ENCODE results near the gene GALNT3. TPM values are rescaled to one million over a fixed set of nuclear protein-coding genes. Genes with fewer than 3 reads are reported as not detected.

GALNT3 gene
- total RNA-seq, 4 donors from 2014 or later = 17.2 to 230 (median 52.7) TPM

- intact Hi-C loops (cut with DNase I; ENCODE audit: low total_unique reads) = no loop called here
- Histone ChIP-seq H3K4me3 (no peak overlapping the region), H3K9me3 (no peaks in the 10 kb centered on the region), H3K36me3 (no peaks in the 10 kb centered on the region), H3K27me3 (no peaks in the 10 kb centered on the region), H3K4me1 (peaks cover 0 to 16% (median 7%) of the 10 kb centered on the region in 4 donors), H3K27ac (no peak overlapping the region)
- in situ Hi-C loops (cut with MboI; ENCODE audit: low pct_ligation_motif_present in 1 of 4, low pct_unique_long_range_greater_than_20kb in 1 of 4, low sequenced_read_pairs in 3 of 4) = no loop called here
- WGBS, 2 donors (ENCODE audit: low coverage in 1 of 2) = 91 to 100% methylated on average over 2 to 4 of the region's 4 CpGs
- TF ChIP-seq, protein P1, sequence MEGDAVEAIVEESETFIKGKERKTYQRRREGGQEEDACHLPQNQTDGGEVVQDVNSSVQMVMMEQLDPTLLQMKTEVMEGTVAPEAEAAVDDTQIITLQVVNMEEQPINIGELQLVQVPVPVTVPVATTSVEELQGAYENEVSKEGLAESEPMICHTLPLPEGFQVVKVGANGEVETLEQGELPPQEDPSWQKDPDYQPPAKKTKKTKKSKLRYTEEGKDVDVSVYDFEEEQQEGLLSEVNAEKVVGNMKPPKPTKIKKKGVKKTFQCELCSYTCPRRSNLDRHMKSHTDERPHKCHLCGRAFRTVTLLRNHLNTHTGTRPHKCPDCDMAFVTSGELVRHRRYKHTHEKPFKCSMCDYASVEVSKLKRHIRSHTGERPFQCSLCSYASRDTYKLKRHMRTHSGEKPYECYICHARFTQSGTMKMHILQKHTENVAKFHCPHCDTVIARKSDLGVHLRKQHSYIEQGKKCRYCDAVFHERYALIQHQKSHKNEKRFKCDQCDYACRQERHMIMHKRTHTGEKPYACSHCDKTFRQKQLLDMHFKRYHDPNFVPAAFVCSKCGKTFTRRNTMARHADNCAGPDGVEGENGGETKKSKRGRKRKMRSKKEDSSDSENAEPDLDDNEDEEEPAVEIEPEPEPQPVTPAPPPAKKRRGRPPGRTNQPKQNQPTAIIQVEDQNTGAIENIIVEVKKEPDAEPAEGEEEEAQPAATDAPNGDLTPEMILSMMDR (IDR thresholded peaks at IDR 0.05) = no peak
- TF ChIP-seq POLR2AphosphoS5 (IDR thresholded peaks at IDR 0.05) (no peak), EP300 (IDR thresholded peaks at IDR 0.05; ENCODE audit: low read depth) (no peak), POLR2A (IDR thresholded peaks at IDR 0.05) (no peak)
- no peak for DNase-seq
These were observed 14.3 kb downstream of the GALNT3 start for GRCh38 chr2:165779706-165780105.

- intact Hi-C loops (cut with DNase I; ENCODE audit: low total_unique reads) = no loop called here
- in situ Hi-C loops (cut with MboI; ENCODE audit: low pct_ligation_motif_present in 1 of 4, low pct_unique_long_range_greater_than_20kb in 1 of 4, low sequenced_read_pairs in 3 of 4) = no loop called here
- Histone ChIP-seq H3K36me3 (no peaks in the 10 kb centered on the region), H3K27ac (no peak overlapping the region), H3K4me1 (peaks cover 0 to 16% (median 7%) of the 10 kb centered on the region in 4 donors), H3K9me3 (no peaks in the 10 kb centered on the region), H3K4me3 (no peak overlapping the region), H3K27me3 (no peaks in the 10 kb centered on the region)
- 82 to 100% methylated on average over 2 to 4 of the region's 4 CpGs for WGBS, 2 donors (ENCODE audit: low coverage in 1 of 2)
- TF ChIP-seq, protein P1 (IDR thresholded peaks at IDR 0.05) = peak in 3 of 5 experiments; percentile 11 to 20 (median 15)
- TF ChIP-seq EP300 (IDR thresholded peaks at IDR 0.05; ENCODE audit: low read depth) = no peak
- no peak for DNase-seq
These were observed 15.2 kb downstream of the GALNT3 start for GRCh38 chr2:165778653-165779451.

- in situ Hi-C loops (cut with MboI; ENCODE audit: low pct_ligation_motif_present in 1 of 4, low pct_unique_long_range_greater_than_20kb in 1 of 4, low sequenced_read_pairs in 3 of 4) (no loop called here), intact Hi-C loops (cut with DNase I; ENCODE audit: low total_unique reads) (no loop called here)
- H3K4me1 ChIP-seq = peaks cover 0 to 16% (median 7%) of the 10 kb centered on the region in 4 donors
- DNase-seq = no peak
- no peak overlapping the region for H3K27ac ChIP-seq
- no peak overlapping the region for H3K4me3 ChIP-seq
- TF ChIP-seq, protein P1 (IDR thresholded peaks at IDR 0.05) = no peak
- TF ChIP-seq EP300 (IDR thresholded peaks at IDR 0.05; ENCODE audit: low read depth) = no peak
- TF ChIP-seq POLR2A (IDR thresholded peaks at IDR 0.05) = no peak
- TF ChIP-seq POLR2AphosphoS5 (IDR thresholded peaks at IDR 0.05) = no peak
- no peaks in the 10 kb centered on the region for H3K9me3 ChIP-seq
- no peaks in the 10 kb centered on the region for H3K27me3 ChIP-seq
- no peaks in the 10 kb centered on the region for H3K36me3 ChIP-seq
These were observed 15.9 kb downstream of the GALNT3 start for GRCh38 chr2:165778187-165778556.

DNA sequence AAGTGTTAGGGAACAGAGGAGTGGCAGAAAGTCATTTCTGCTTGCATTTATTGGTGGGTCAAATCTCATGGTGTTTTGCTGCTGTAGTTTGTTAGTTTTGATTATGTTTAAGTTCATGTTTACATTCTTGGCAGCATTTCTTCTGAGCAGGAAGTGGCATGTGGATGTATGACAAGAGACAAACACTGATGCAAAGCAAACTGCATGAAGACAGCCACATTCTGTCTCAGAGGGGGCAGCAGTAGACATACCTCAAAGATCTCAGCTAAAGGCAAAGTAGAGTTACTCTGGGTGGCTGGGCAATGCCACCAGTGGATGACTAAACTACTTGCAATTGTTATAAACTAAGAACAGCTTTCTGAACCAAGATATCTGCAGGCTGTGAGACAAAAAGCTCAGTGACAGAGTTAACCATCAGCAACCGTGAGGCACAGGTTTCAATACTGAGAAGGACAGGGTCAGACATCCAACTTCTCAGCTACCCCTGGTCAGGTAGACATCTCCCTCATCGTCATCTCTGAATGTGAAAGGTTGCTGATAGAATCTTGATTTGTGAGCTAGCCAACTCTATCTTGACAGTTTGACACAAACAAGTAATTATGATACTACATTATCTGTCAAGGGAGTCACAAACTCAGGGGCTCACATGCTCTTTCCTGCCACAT, 16.4 kb downstream of the GALNT3 start:
- in situ Hi-C loops (cut with MboI; ENCODE audit: low pct_ligation_motif_present in 1 of 4, low pct_unique_long_range_greater_than_20kb in 1 of 4, low sequenced_read_pairs in 3 of 4) = no loop called here
- intact Hi-C loops (cut with DNase I; ENCODE audit: low total_unique reads) = no loop called here
- WGBS, 2 donors (ENCODE audit: low coverage in 1 of 2) = 74 to 90% methylated on average over 2 of the region's 2 CpGs
- no peaks in the 10 kb centered on the region for H3K27me3 ChIP-seq
- TF ChIP-seq EP300 (IDR thresholded peaks at IDR 0.05; ENCODE audit: low read depth) (no peak), POLR2AphosphoS5 (IDR thresholded peaks at IDR 0.05) (no peak), POLR2A (IDR thresholded peaks at IDR 0.05) (no peak)
- TF ChIP-seq, protein P1 (IDR thresholded peaks at IDR 0.05) = no peak
- no peaks in the 10 kb centered on the region for H3K9me3 ChIP-seq
- peaks cover 0 to 16% (median 7%) of the 10 kb centered on the region in 4 donors for H3K4me1 ChIP-seq
- no peak for DNase-seq
- H3K4me3 ChIP-seq = no peak overlapping the region
- no peak overlapping the region for H3K27ac ChIP-seq
- H3K36me3 ChIP-seq = no peaks in the 10 kb centered on the region
